Keratinocyte (primary cell): ENCODE data around the gene CNP.
"Not testable (repeated sequence)": the region's sequence is repeated elsewhere in the genome, so short reads cannot be mapped to it uniquely, and the experiment has no call there.

ENCODE experiments used
- CTCF ChIP-seq, 3 experiments: IDR thresholded peaks in 1 of 3; conservative IDR thresholded peaks in 1 of 3; optimal IDR thresholded peaks in 1 of 3; 2 replicates in 2 of 3; 3 replicates in 1 of 3; pipeline versions ENCODE3 to v1.5.1; 2011; ENCODE audit warnings: low read length in 3 of 3, mild to moderate bottlenecking in 3 of 3, moderate library complexity in 2 of 3, control low read depth in 1 of 3, inconsistent platforms in 1 of 3; ENCODE audit not compliant: insufficient read depth in 2 of 3; ENCODE audit errors: extremely low read depth in 1 of 3
- EZH2 ChIP-seq: IDR thresholded peaks from one replicate; pipeline ENCODE4 v1.6.1; 2012; ENCODE audit warnings: inconsistent platforms, mild to moderate bottlenecking, low read length, moderate library complexity

GRCh38 chr17:41931715-41932114 is 34.9 kb upstream of the CNP start:
- not testable (repeated sequence) for TF ChIP-seq CTCF (optimal IDR thresholded peaks at IDR 0.05 in 1 of 3, IDR thresholded peaks at IDR 0.05 in 1 of 3, conservative IDR thresholded peaks at IDR 0.05 in 1 of 3; ENCODE audit: extremely low read depth in 1 of 3, insufficient read depth in 2 of 3, low read length in 3 of 3); EZH2
